ENCODE data around the gene ERBB3. TPM values are rescaled to one million over a fixed set of nuclear protein-coding genes. Genes with fewer than 3 reads are reported as not detected.
A peak's percentile ranks its signal among the peaks of the same experiment; 100 is the strongest.
"Not testable (repeated sequence)": the region's sequence is repeated elsewhere in the genome, so short reads cannot be mapped to it uniquely, and the experiment has no call there.

ERBB3 gene
- total RNA-seq, 2 donors from 2014 or later, result not detected

- peaks cover 46% of the 10 kb centered on the region for H3K36me3 Mint-ChIP-seq
- H3K9me3 Mint-ChIP-seq, result no peaks in the 10 kb centered on the region
- peak; percentile 49 for DNase-seq (ENCODE audit: low spot score)
- H3K4me3 Mint-ChIP-seq, result no peak overlapping the region
- no peak for ATAC-seq
- H3K27ac Mint-ChIP-seq, result no peak overlapping the region
- H3K4me1 Mint-ChIP-seq (ENCODE audit: low read depth in 2 of 2), result peaks cover 12 to 24% of the 10 kb centered on the region in 2 donors
- no peaks in the 10 kb centered on the region for H3K27me3 Mint-ChIP-seq
These were observed 30.6 kb downstream of the ERBB3 start for GRCh38 chr12:56110571-56110970.

GRCh38 chr12:56114084-56114483 lies 34.1 kb downstream of the ERBB3 start:
- ATAC-seq, result no peak
- Mint-ChIP-seq H3K4me1 (ENCODE audit: low read depth in 2 of 2) (peaks cover 16 to 29% of the 10 kb centered on the region in 2 donors), H3K27me3 (no peaks in the 10 kb centered on the region), H3K4me3 (no peak overlapping the region), H3K27ac (peak overlapping the region; percentile 62 to 64), H3K9me3 (no peaks in the 10 kb centered on the region), H3K36me3 (peaks cover 45% of the 10 kb centered on the region)
- DNase-seq (ENCODE audit: low spot score), result no peak

GRCh38 chr12:56115329-56115728 lies 35.4 kb downstream of the ERBB3 start:
- ATAC-seq, result no peak
- peak overlapping the region; percentile 93 to 97 for H3K27ac Mint-ChIP-seq
- H3K36me3 Mint-ChIP-seq, result peaks cover 41% of the 10 kb centered on the region
- H3K4me3 Mint-ChIP-seq, result peak overlapping the region; percentile 99
- peaks cover 22 to 36% of the 10 kb centered on the region in 2 donors for H3K4me1 Mint-ChIP-seq (ENCODE audit: low read depth in 2 of 2)
- no peaks in the 10 kb centered on the region for H3K27me3 Mint-ChIP-seq
- no peak for DNase-seq (ENCODE audit: low spot score)
- no peaks in the 10 kb centered on the region for H3K9me3 Mint-ChIP-seq

GRCh38 chr12:56116267-56117081 lies 36.5 kb downstream of the ERBB3 start, which contains the start of gene RPL41:
Gene RPL41 (plus strand): TSS chr12:56116633.
- H3K4me1 Mint-ChIP-seq (ENCODE audit: low read depth in 2 of 2), result peaks cover 22 to 36% of the 10 kb centered on the region in 2 donors
- peaks cover 30% of the 10 kb centered on the region for H3K36me3 Mint-ChIP-seq
- DNase-seq (ENCODE audit: low spot score) (peak; percentile 93), ATAC-seq (peak; percentile 66 to 81)
- no peaks in the 10 kb centered on the region for H3K27me3 Mint-ChIP-seq
- H3K27ac Mint-ChIP-seq, result peak within 1 kb of the TSS; percentile 93 to 97
- no peaks in the 10 kb centered on the region for H3K9me3 Mint-ChIP-seq
- H3K4me3 Mint-ChIP-seq, result peak within 1 kb of the TSS; percentile 99

- ATAC-seq; DNase-seq (ENCODE audit: low spot score); H3K9me3 Mint-ChIP-seq; H3K27me3 Mint-ChIP-seq: not testable (repeated sequence)
- Mint-ChIP-seq H3K36me3 (peaks cover 30% of the 10 kb centered on the region), H3K4me3 (peak overlapping the region; percentile 99), H3K27ac (peak overlapping the region; percentile 93 to 97), H3K4me1 (ENCODE audit: low read depth in 2 of 2) (peaks cover 22 to 36% of the 10 kb centered on the region in 2 donors)
These were observed 37.2 kb downstream of the ERBB3 start for GRCh38 chr12:56117082-56117706.

- DNase-seq (ENCODE audit: low spot score) (peak; percentile 99), ATAC-seq (peak; percentile 93)
- H3K27ac Mint-ChIP-seq, result peak within 1 kb of the TSS; percentile 93 to 97
- H3K9me3 Mint-ChIP-seq, result no peaks in the 10 kb centered on the region
- peaks cover 29% of the 10 kb centered on the region for H3K36me3 Mint-ChIP-seq
- peaks cover 22 to 36% of the 10 kb centered on the region in 2 donors for H3K4me1 Mint-ChIP-seq (ENCODE audit: low read depth in 2 of 2)
- no peaks in the 10 kb centered on the region for H3K27me3 Mint-ChIP-seq
- H3K4me3 Mint-ChIP-seq, result peak within 1 kb of the TSS; percentile 99
These were observed 38.1 kb downstream of the ERBB3 start, which contains the start of gene ZC3H10 for GRCh38 chr12:56117778-56118687. Gene ZC3H10 (plus strand): TSS chr12:56118266. CDS start chr12:56120563, 2,297 bp downstream.

- Mint-ChIP-seq H3K9me3 (no peaks in the 10 kb centered on the region), H3K27ac (peak overlapping the region; percentile 93 to 97), H3K4me1 (ENCODE audit: low read depth in 2 of 2) (peaks cover 25 to 35% of the 10 kb centered on the region in 2 donors), H3K27me3 (no peaks in the 10 kb centered on the region), H3K36me3 (peaks cover 21% of the 10 kb centered on the region), H3K4me3 (peak overlapping the region; percentile 99)
- ATAC-seq (no peak), DNase-seq (ENCODE audit: low spot score) (no peak)
These were observed 38.9 kb downstream of the ERBB3 start for GRCh38 chr12:56118688-56119357.

- Mint-ChIP-seq H3K9me3 (no peaks in the 10 kb centered on the region), H3K27ac (peak overlapping the region; percentile 93 to 97)
These were observed 39.4 kb downstream of the ERBB3 start for GRCh38 chr12:56119361-56119796.

GRCh38 chr12:56120158-56120846 lies 40.3 kb downstream of the ERBB3 start:
- DNase-seq (ENCODE audit: low spot score), result no peak
- ATAC-seq, result no peak
- Mint-ChIP-seq H3K4me3 (no peak overlapping the region), H3K9me3 (no peaks in the 10 kb centered on the region), H3K36me3 (peaks cover 17% of the 10 kb centered on the region), H3K27ac (no peak overlapping the region), H3K4me1 (ENCODE audit: low read depth in 2 of 2) (peaks cover 32 to 40% of the 10 kb centered on the region in 2 donors), H3K27me3 (no peaks in the 10 kb centered on the region)

More at GRCh38 chr12:56119361-56119796, 39.4 kb downstream of the ERBB3 start:
- Mint-ChIP-seq H3K36me3 (peaks cover 17% of the 10 kb centered on the region), H3K27me3 (no peaks in the 10 kb centered on the region), H3K4me3 (peak overlapping the region; percentile 99), H3K4me1 (ENCODE audit: low read depth in 2 of 2) (peaks cover 29 to 39% of the 10 kb centered on the region in 2 donors)
- ATAC-seq, result no peak
- peak; percentile 74 for DNase-seq (ENCODE audit: low spot score)

GRCh38 chr12:56121204-56121870 lies 41.4 kb downstream of the ERBB3 start:
- Mint-ChIP-seq H3K36me3 (peaks cover 17% of the 10 kb centered on the region), H3K4me3 (no peak overlapping the region), H3K27ac (peak overlapping the region in 1 of 2 donors; percentile 45), H3K27me3 (no peaks in the 10 kb centered on the region), H3K9me3 (no peaks in the 10 kb centered on the region), H3K4me1 (ENCODE audit: low read depth in 2 of 2) (peaks cover 36 to 46% of the 10 kb centered on the region in 2 donors)
- DNase-seq (ENCODE audit: low spot score) (no peak), ATAC-seq (no peak)

- peaks cover 4% of the 10 kb centered on the region for H3K36me3 Mint-ChIP-seq
- no peak for ATAC-seq
- peak overlapping the region in 1 of 2 donors; percentile 45 for H3K27ac Mint-ChIP-seq
- H3K4me1 Mint-ChIP-seq (ENCODE audit: low read depth in 2 of 2), result peaks cover 46 to 47% of the 10 kb centered on the region in 2 donors
- no peak for DNase-seq (ENCODE audit: low spot score)
- H3K4me3 Mint-ChIP-seq, result no peak overlapping the region
- no peaks in the 10 kb centered on the region for H3K9me3 Mint-ChIP-seq
- H3K27me3 Mint-ChIP-seq, result no peaks in the 10 kb centered on the region
These were observed 42.7 kb downstream of the ERBB3 start for GRCh38 chr12:56122637-56123036.

GRCh38 chr12:56124133-56124532 lies 44.2 kb downstream of the ERBB3 start:
- Mint-ChIP-seq H3K27me3 (no peaks in the 10 kb centered on the region), H3K27ac (peak overlapping the region; percentile 92 to 94), H3K4me1 (ENCODE audit: low read depth in 2 of 2) (peaks cover 42 to 46% of the 10 kb centered on the region in 2 donors), H3K36me3 (no peaks in the 10 kb centered on the region), H3K4me3 (no peak overlapping the region), H3K9me3 (no peaks in the 10 kb centered on the region)
- ATAC-seq (no peak), DNase-seq (ENCODE audit: low spot score) (no peak)

All from natural killer cell treated with Interleukin-12 subunit alpha and Interleukin-12 subunit beta and Interleukin-15 and Interleukin-18, amount 100 ng/mL, for 72 hours (primary cell).